NCI-H2029 (cell line): ENCODE results near the gene CHCT1.
"Not testable (repeated sequence)": the region's sequence is repeated elsewhere in the genome, so short reads cannot be mapped to it uniquely, and the experiment has no call there.

Source experiments
- DNase-seq: peaks from one replicate; lab custom pipeline; 2025; lab: John Stamatoyannopoulos, UW

The CHCT1 gene

DNA sequence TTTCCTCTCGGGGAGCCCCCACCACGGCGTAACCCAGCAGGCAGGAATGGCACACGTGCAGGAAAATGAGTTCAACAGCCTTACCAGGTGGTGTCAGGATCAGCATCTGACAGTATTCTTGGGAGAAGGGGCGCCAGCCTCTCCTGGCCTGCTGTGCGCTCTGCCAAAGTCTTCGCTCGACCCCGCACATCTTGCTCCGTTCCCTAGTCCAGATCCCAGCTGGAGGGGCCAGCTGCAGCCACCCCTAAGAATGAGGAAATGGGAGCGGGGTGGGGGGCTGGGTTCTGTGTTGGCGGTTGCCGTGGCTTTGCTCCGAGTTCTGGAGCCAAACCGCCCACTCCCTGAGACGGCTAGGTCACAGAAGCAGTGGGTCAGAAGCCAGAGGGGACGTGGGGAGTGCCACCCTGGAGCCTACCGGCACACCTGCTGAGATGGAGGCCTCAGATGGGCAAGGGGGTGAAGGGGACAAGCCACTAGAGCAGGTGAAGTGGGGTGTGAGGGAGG is at the start of gene CHCT1:
CHCT1 (plus strand) TSS at position 328 of the 504 bp plus-strand sequence; CDS start at position 432, 104 bp downstream.
- no peak for DNase-seq

DNA sequence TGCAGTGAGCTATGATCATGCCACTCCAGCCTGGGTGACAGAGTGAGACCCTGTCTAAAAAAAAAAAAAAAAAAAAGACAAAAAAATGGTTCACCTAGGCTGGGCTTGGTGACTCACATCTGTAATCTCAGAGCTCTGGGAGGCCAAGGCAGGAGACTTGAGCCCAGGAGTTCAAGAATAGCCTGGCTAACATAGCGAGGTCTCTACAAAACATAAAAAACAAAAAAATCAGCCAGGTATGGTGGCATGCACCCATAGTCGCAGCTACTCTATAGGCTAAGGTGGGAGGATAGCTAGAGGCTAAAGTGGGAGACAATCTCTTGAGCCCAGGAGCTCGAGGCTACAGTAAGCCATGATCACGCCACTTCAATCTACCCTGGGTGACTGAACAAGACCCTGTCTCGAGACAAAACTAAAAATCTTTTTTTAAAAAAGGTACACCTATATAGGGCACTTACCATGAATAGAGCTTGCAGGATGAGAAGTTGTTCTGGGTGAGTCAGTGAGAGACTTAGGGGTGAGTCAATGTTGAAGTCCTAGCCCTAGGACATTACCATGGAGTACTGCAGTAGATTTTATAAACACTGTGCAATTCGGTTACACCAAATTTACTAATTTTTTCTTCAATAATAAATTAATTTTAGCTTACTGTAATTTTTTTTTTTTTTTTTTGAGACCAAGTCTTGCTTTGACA is 49.4 kb upstream of the CHCT1 start:
- DNase-seq = no peak

GRCh38 chr17:60378187-60378586 is 44.1 kb upstream of the CHCT1 start:
- DNase-seq = not testable (repeated sequence)

- DNase-seq = not testable (repeated sequence)
Observed at GRCh38 chr17:60379461-60379860, 42.8 kb upstream of the CHCT1 start.

DNA sequence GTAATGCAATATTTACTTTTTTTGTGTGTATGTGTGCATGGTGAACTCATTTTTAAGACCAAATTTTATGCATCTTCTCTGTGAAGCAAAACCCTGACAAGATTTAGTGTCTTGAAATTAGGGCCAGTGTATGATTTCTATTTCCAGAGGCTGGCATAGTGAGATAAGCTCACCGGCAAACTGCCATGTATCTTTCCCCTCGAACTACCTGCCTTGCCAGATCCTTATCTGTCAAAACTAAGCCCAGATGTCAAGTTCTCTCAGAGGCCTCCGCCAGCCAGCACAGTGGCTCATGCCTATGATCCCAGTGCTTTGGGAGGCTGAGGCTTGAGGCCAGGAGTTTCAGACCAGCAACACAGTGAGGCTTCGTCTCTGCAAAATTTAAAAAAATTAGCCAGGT is 40.3 kb upstream of the CHCT1 start:
- no peak for DNase-seq

GRCh38 chr17:60383379-60383778 is 38.9 kb upstream of the CHCT1 start:
- DNase-seq = peak; percentile 29

DNA sequence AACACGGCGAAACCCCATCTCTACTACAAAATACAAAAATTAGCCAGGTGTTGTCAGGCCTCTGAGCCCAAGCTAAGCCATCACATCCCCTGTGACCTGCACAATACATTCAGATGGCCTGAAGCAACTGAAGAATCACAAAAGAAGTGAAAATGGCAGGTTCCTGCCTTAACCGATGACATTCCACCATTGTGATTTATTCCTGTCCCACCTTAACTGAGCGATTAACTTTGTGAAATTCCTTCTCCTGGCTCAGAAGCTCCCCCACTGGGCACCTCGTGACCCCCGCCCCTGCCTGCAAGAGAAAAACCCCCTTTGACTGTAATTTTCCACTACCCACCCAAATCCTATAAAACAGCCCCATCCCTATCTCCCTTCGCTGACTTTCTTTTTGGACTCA is 37.4 kb upstream of the CHCT1 start:
- DNase-seq = not testable (repeated sequence)

DNA sequence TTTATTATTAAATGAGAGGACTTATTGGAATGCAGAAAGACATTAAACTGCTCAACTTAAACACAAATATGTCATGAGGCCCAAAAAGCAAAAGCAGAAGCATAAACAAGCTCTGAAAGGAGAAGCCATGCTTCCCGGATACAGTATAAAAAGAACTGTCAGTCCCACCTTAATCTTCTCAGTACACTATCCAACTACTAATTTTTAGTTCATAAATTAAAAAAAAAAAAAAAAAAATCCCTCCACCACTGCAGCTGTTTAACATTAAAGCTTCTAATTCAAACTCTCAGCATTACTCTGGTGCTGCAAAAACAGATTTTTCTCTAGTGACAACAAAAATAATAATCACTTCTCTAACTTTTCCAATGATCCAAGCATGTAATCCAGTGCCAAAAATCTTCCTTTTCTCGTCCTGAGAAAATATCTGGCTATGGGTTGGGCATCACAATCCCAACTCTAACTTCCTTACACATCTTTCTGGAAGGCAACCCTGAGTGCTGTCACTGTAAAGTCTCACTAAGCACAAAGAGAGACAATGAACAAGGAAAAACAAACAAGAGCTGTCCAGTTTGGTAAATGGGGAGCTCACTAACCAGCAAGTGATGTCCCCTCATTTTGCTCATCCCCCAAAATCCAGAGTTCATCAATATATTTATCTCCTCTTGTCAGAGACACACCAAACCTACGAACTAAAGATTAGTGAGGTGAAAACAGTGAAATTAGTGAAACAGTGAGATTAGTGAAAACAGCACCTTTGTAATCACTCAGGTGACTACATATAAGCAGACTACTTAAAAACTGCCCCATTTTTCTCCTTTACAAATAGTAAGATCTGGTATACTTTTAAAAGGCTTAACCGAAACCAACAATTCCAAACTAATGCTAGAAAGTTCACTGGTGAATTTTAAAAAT is 35.9 kb upstream of the CHCT1 start:
- DNase-seq = no peak

- DNase-seq = no peak
Observed at GRCh38 chr17:60387666-60388065, 34.6 kb upstream of the CHCT1 start.

DNA sequence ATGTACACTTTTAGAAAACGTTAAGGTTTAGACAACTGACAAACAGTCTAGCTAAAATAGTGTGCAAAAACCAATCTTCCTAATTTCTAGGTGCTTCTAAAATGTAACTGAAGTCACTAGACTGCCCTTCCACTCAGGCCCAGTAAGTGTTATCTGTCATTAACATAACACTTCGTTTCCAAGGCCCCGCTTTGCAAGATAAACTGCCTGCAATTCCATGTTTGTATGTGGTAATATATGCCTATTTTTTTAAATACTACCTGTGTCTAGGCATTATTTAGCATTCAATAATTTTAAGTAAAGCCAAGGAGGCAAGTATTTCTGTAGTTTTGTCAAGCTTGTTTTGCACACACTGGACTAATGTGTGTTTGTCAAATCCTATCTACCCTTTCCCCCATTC is 33.5 kb upstream of the CHCT1 start:
- DNase-seq = no peak

GRCh38 chr17:60390186-60390585 is 32.1 kb upstream of the CHCT1 start:
- DNase-seq = no peak

GRCh38 chr17:60390925-60391470 is 31.3 kb upstream of the CHCT1 start:
- peak; percentile 37 for DNase-seq

- no peak for DNase-seq
Observed at GRCh38 chr17:60391471-60392041, 30.7 kb upstream of the CHCT1 start.

DNA sequence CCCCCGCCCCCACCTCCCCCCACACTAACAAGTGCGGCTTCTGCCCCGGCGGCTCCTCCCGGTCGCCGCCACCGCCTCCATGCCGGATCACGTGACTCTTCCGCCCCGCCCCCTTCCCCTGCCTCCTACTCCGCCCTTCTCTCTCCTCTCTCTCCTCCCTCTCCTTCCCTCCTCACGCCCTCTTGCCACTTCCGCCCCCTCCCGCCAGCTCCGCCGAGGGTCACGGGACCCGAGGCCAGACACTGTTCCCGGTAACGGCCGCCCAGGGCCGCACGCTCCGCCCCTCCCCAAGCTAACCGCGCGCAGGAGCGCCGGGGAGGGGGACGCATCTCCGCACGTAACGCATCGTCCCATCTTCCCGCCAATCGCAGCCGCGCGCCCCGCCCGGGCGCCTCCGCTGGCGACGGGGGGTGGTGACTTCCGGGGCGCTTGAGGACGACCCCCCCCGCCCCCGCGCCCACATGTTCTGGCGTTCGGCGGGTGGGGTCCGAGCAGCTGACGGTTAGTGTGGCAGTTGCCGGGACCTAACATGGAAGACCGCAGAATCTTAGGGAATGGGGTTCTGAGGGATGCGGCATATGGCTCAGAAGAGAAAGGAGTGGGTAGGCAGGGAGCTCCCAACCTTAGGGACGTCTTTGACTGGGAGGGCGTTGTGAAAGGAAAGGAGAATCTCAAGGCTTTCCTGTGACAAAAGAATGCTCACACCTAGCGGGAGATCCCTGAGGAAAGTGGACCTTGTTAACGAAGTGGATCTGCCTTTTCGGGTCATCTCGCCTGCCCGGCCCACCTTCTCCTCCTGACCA is 30.0 kb upstream of the CHCT1 start, which contains the start of gene USP32:
USP32 (minus strand) TSS at position 92 of the 803 bp plus-strand sequence. CDS start 194 bp downstream, outside the sequence.
- peak; percentile 94 for DNase-seq

DNA sequence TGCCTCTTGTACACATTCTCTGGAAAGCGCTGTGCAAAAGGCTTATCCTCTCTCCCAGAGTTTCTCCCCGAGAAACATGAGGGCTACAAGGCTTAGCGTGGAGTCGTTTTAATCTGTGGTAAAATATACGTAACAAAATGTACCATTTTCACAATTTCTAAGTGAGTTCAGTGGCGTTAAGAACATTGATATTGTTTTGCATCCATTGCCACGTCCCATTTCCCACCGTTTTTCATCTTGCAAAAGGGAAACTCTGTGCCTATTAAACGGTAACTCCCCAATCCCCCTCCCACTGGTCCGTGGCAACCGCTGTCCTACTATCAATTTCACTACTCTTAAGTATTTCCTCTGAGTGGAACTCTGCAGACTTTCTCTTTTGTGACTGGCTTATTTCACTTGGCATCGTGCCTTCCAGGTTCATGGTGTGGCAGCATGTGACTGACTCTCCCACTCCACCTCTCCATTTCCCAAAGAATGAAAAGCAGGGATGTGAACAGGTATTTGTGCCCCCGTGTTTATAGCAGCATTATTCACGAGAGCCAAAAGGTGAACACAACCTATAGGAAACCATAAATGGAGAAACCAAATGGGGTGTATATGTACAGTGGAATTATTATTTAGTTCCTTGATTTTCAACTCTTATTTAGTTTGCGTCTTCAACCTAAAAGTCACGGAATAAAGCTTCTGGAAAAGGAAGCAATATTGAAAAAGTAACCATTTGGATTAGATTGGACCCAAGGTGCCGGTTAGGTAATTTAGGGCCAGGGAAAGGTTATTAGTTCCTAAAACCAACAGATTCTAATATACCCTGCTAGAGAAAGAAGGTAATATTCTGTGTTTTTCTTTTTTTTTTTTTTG is 29.2 kb upstream of the CHCT1 start:
- DNase-seq = peak; percentile 59

DNA sequence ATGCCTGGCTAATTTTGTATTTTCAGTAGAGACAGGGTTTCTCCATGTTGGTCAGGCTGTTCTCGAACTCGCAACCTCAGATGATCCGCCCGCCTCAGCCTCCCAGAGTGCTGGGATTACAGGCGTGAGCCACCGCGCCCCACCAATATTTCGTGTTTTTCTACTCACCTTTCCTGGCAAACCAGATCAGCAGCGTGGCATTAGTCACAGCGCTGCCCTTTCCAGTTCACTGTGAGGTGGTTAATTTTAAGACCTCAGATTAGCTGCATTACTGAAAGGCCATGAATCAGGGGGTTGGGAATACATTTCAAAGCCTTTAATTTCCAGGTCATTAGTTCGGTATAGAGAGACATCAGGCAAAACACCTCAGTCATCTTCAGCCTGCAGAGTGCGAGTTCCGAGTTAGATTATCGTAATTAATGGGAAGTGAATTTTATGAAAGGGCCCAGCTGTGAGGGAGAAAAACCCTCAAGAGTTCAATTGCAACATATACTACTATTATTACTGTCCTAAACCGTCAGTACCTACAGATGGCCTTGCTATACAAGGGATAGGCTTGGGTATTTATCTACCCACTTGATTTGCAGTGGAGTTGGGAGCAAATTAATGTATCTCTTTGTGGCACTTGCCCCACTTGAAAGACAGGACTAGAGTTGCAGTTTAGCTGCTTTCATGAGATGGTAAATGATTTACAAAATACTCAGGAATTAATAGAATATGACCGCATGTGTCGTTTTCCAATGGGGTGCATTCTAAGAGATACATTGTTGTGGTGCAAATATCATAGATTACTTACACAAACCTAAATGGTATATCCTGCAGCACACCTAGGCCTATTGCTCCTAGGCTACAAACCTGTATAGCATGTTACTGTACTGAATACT is 28.2 kb upstream of the CHCT1 start:
- no peak for DNase-seq

GRCh38 chr17:60395508-60396065 is 26.7 kb upstream of the CHCT1 start:
- no peak for DNase-seq

DNA sequence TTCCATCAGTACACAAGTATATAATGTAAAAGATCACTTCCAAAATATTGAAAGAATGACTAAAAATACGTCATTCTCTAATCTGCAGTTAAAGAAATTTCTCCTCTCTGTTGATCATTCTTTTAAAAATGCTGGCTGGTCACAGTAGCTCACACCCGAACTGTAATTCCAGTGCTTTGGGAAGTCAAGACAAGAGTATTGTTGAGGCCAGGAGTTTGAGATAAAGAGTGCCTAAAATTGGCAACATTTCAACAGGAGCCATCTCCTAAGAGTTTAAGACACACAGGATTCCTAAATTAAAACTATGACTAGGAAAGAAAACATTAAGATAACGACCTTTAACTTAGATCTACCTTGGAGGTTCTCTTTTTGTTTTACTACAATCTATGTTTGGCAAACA is 25.9 kb upstream of the CHCT1 start:
- no peak for DNase-seq
